Dermis blood vessel endothelial cell (primary cell): Measurements from ENCODE around the gene RARRES2. TPM values are rescaled to one million over a fixed set of nuclear protein-coding genes. Genes with fewer than 3 reads are reported as not detected.
A peak's percentile ranks its signal among the peaks of the same experiment; 100 is the strongest.

ENCODE experiments used
- DNase-seq: peaks from one replicate; pipeline ENCODE4 v3.0.0; 2010
- total RNA-seq: library from RNA; depleted of rRNA; stranded (reverse); fragments of >200 nt; gene quantifications from 2 replicates; pipeline ENCODE4 v1.2.3, GENCODE V29; 2014

RARRES2 gene
- total RNA-seq, 1 donor from 2014 or later: 1.9 TPM

DNA sequence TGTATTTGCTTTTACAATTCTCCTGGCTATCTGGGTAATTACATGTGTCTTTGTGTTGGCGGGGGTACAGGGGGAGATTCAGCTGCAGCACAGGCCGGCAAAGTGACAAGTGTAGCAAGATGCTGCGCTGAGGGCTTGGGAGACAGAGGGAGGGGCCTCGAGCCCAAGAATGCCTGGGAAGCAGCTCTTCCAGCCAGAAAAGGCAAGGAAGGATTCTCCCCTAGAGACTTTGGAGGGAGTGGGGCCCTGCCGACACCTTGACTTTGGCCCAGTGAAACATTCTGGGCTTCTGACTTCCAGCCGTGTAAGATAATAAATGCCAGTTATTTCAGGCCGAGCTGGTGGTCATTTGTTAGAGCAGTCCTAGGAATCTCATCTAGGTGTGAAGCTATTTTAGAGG, 20.0 kb upstream of the RARRES2 start:
- DNase-seq: no peak

DNA sequence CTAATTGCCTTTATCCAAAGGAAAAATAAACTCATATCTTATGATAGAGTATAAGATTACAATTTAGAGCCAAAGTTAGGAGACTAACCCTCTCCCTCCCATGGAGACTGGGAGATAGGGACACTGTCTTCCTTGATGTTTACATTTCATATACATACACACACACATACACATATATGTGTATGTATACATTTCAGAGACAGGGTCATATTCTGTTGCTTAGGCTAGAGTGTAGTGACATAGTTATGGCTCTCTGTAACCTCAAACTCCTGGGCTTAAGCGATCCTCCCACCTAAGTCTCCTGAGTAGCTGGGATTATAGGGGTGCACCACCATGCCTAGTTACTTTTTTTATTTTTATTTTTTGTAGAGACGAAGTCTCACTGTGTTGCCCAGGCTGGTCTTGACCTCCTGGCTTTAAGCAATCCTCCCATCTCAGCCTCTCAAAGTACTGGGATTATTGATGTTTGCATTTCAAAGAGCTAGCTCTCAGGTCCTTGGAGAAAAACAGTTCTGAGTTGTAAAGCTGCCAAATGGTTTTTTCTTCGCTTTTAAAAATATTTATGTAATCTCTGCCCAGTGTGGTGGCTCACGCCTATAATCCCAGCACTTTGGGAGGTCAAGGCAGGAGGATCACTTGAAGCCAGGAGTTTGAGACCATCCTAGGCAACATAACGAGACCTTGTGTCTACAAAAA, 19.1 kb upstream of the RARRES2 start:
- no peak for DNase-seq

DNA sequence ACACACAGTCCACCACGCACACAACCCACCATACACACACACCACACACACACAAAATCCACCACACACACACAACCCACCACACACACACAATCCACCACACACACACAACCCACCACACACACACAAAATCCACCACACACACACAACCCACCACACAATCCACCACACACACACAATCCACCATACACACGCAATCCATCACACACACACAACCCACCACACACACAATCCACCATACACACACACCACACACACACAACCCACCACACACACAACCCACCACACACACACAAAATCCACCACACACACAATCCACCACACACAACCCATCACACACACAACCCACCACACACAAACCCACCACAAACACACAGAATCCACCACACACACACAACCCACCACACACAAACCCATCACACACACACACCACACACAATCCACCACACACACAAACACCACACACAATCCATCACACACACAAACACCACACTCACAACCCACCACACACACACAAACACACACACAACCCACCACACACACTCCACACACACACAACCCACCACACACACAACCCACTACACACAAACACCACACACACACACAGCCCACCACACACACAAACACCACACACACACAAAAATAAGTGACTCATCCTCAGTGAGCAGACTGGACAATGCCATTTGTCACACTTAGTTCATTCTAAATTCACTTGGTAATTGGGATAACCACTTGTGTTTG, 18.4 kb upstream of the RARRES2 start:
- DNase-seq: no peak

DNA sequence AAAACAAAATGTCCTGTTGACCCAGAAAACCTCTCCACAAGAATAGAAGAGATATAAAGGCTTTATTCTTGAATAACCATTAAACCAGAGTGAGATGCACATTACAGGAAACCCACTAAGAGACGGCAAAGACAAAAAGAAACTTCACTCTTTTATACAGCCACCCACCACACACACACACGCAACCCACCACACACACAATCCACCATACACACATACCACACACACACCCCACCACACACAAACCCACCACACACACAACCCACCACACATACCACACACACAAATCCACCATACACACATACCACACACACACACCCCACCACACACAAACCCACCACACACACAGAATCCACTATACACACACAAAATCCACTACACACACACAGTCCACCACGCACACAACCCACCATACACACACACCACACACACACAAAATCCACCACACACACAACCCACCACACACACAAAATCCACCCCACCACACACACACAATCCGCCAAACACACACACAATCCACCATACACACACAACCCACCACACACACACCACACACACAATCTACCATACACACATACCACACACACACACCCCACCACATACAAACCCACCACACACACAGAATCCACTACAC, 17.7 kb upstream of the RARRES2 start:
- no peak for DNase-seq

DNA sequence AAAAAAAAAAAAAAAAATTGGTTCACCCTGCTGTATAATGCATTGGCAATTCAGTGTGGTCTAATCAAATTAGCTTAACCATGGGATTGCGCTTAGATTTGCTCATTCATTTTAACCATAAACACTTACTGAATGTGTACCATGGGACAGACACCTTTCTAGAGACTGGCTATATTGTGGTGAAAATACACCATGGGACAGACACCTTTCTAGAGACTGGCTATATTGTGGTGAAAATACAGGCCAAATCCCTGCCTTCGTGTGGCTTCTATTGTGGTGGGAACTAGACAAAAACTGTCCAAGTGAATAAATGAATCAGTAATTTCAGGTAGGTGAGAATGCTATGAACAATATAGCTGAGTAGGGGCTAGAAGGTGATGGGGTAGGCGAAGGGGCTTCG, 17.0 kb upstream of the RARRES2 start:
- no peak for DNase-seq

DNA sequence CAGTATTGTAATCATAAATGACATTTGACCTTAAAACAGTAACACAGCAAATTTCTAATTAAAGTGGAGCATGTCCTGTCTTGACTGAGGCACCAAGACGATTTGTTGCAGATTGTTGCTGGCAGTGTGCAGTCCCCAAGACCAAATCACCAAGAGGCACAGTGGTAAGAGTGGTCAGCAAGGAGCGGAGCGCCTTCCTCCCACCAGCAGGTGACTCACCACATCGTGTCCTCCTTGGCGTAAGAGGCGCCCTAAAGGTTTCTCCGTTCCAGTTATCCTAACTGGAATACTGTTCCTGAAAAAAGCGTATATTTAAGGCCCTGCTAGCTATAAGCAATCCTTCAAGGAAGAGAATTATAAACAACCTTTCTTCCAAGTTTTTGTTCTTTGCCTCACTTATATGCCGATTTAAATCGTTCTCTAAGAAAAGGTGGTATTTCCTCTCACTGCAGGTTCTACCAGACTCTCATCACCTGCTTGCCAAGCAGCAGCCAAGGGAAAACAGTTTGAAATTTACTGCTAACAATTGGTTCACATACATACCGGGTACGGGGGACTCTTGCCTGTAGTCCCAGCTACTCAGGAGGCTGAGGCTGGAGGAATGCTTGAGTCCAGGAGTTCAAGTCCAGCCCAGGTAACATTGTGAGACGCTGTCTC, 16.5 kb upstream of the RARRES2 start:
- DNase-seq: no peak

DNA sequence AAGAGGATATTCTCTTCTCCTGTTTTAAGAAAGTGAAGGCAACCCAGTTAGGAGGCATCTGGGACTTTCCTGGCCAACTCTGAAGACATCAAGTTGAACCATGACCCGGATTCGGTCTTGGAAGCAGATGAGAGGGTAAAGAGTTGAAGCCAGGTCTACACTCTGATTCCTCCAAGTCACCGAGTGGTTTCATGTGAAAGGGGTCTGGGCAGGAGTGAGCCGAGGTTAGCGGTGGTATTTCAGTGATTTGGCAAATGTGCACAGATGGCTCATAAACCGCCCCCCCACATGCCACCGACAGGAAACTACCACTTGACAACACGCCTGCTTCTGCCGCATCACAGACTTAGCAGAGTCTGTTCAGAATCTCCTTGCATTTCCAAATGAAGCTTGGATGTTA, 15.8 kb upstream of the RARRES2 start:
- no peak for DNase-seq

DNA sequence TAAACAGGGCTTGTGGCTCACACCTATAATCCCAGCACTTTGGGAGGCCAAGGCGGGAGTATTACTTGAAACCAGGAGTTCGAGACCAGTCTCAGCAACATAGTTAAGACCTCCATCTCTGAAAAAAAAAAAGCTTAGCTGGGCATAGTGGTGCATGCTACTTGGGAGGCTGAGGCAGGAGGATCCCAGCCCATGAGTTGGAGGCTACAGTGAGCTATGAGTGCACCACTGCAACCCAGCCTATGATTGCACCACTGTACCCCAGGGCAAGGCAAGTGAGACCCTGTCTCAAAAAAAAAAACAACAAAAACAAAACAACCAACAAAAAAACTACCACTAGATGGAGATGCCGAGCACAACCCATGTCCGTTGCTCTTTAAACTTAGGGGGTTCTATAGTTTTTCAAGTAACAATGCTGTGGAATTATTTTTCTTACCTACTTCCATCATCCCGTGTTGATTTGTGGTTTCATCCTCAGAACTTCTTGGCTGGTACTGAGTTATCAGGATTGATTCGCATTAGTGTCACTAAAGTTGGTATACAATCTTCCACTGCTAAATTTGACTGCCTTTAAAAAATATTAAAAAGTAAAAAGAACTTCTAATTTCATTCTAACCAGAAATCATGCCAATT, 15.0 kb upstream of the RARRES2 start:
- peak; percentile 72 for DNase-seq

- no peak for DNase-seq
These were observed 14.2 kb upstream of the RARRES2 start for GRCh38 chr7:150355666-150356059.

GRCh38 chr7:150351587-150352194, 10.3 kb upstream of the RARRES2 start:
- no peak for DNase-seq

DNA sequence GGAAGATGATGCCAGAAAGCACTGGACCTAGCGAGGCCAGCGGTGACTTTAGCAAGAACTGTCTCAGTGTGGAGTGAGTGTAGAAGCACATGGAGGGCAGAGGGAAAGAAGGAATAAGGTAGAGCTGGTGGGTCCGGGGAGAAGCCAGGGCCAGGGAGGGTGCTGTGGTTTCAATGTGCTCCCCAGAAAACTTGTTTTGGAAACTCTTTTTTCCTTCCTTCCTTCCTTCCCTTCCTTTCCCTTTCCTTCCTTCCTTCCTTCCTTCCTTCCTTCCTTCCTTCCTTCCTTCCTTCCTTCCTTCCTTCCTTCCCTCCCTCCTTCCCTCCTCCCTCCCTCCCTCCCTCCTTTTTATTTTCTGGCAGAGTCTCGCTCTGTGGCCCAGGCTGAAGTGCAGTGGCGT, 5.5 kb upstream of the RARRES2 start:
- no peak for DNase-seq

GRCh38 chr7:150345012-150345411, 3.6 kb upstream of the RARRES2 start:
- DNase-seq: no peak

GRCh38 chr7:150344299-150344698, 2.9 kb upstream of the RARRES2 start:
- no peak for DNase-seq

DNA sequence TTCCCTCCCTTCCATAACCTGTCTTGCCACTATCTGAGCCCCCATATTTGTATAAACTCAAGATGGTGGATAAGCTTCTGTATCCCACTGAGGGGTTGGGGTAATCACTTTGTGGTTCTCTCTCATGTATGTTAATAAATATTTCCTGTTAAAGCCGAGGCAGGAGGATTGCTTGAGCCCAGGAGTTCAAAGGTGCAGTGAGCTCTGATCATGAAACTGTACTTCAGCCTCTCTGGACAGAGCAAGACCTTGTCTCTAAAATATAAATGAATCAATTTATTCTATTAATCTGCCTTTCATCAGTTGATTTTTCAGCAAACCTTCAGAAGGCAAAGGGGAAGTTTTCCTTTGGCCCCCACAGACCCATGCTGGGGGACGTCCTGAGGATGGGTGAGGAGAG, 1.8 kb upstream of the RARRES2 start:
- no peak for DNase-seq

DNA sequence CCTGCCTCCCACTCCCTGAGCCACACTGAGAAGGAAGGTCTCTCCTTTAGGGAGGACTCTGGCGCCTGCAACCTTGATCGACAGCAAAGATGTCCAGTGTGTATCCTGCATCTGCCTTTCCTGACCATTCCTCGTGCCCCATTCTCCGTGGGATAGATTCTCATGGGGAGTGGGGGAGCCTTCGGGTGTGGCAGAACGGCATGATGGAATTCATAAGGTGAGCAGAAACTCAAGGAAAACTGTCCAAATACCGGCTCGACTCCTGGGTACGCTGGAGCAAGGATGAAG, 636 bp upstream of the RARRES2 start:
- DNase-seq: no peak

DNA sequence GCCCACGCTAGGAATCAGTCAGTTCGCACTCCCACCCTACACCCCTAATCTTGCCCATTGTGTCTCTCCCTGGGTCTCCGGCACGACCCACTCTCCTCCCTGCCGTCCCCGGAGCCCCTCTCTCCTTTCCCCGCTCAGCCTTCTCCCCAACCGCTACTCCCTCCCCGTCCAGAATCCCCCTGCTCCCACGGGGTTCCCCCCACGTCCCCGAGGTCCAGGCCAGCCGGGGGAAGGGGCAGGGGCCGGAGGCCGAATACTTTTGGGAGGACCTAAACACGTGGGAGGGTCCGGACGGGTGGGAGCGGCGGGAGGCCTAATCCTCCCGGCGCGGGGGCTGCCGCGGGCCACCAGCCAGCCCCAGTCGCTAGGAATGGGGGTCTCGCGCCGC, 560 bp downstream of the RARRES2 start:
- no peak for DNase-seq

DNA sequence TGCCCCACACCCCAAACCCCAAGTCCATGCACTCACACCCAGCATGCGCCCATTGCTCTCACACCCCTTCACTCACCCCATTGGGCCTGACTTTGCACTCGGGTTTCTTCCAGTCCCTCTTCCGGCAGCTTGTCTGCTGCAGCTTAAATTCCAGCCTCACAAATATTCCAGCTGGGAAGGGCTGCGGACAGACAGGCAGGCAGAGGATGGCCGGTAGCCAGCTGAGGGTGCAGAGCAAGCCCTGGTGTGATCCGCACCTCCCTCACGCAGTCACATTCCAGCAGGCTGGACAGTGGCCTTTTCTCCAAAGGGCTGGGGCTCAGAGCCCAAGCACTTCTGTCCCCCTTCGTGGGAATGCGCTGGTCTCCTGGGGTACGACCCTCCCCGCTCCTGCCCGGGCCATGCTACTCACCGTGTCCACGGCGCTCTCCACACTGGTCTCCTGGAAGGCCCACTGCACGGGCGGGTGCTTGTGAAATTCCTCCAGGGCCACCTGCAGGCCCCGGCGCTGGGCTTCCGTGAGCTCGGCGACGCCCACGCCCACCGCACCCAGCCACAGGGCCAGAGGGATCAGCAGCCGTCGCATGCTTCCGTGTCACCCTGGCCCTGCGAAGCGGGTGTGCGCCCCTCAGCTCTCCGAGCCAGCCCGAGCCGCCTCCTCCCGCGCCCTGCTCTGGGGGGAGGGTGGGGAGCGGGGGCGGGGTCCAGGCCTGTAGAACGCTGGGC, 1.2 kb downstream of the RARRES2 start:
- no peak for DNase-seq

- DNase-seq: no peak
These were observed 2.0 kb downstream of the RARRES2 start for GRCh38 chr7:150339409-150339809.

DNA sequence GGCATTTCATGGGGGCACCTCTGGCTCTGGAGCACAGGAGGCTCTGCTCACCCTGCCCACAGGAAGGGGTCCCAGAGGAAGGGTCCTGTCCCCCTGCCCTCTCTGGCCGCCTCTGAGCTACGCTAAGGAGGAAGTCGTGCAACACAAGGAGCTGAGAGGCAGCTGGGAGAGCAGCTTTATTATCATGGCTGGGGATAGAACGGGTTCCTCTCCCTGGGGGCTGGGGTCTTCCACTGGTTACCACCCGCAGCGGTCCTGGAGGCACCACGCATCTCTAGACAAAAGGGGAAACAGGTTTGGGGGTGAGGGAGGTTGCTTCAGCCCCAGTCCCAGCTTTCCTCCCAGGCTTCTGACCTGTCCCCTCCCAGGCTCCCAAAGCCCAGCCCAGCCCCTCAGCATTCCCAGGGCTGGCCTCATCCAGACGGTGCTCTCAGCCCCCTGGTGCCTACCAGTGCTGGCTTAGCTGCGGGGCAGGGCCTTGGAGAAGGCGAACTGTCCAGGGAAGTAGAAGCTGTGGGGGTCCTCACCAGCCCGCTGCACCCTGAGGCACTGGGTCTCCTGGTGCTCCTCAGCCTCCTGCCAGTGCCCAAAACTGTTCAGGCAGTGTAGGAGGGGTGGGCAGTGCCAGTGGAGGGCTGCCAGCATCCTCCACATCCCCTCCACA, 3.1 kb downstream of the RARRES2 start:
- DNase-seq: no peak

- DNase-seq: no peak
These were observed 3.8 kb downstream of the RARRES2 start for GRCh38 chr7:150337659-150338081.

- DNase-seq: no peak
These were observed 4.2 kb downstream of the RARRES2 start for GRCh38 chr7:150337179-150337578.

DNA sequence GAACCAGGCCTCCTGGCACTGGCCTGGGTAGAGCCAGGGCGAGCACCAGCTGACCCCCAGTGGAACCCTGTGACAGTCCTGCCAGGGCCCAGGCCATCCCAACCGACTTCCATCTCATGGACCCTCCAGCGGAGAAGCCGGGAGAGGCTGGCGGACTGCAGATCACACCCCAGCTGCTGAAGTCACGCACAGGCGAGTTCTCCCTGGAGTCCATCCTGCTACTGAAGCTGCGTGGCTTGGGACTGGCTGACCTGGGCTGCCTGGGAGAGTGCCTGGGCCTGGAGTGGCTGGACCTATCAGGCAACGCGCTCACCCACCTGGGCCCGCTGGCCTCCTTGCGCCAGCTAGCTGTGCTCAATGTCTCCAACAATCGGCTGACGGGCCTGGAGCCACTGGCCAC, 4.7 kb downstream of the RARRES2 start:
- DNase-seq: no peak
